ENCODE results near the gene RBMY1D. TPM values are rescaled to one million over a fixed set of nuclear protein-coding genes. Genes with fewer than 3 reads are reported as not detected.
"Not testable (repeated sequence)": the region's sequence is repeated elsewhere in the genome, so short reads cannot be mapped to it uniquely, and the experiment has no call there.

RBMY1D gene
- total RNA-seq, result not detected

DNA sequence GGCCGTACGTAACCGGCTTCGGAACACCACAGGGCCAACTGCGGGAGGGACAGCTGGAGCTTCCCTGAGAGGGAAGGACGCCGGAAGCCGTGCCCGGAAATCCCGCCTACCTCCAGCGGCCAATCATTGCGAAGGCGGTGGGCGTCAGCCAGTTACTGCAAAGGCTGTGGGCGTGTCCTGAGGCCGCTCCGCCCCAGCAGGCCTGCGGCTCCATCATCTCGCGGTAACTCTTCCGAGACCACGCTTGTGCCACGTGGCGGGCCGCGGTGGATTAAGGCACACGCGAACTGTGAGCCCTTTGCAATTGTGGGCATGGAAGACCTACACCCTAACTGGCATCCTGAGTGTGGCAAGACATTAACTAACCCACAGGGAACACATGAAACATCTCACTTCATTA lies at the start of gene RBMY1D:
RBMY1D (minus strand) TSS at position 101 of the 400 bp plus-strand sequence. CDS start 2,013 bp downstream, outside the sequence.
- H3K4me1 ChIP-seq (ENCODE audit: insufficient read depth, low read length); H3K4me3 ChIP-seq (ENCODE audit: low read length); H3K27me3 ChIP-seq (ENCODE audit: insufficient read depth, low read length); H3K9me3 ChIP-seq (ENCODE audit: low read depth, low read length): not testable (repeated sequence)

DNA sequence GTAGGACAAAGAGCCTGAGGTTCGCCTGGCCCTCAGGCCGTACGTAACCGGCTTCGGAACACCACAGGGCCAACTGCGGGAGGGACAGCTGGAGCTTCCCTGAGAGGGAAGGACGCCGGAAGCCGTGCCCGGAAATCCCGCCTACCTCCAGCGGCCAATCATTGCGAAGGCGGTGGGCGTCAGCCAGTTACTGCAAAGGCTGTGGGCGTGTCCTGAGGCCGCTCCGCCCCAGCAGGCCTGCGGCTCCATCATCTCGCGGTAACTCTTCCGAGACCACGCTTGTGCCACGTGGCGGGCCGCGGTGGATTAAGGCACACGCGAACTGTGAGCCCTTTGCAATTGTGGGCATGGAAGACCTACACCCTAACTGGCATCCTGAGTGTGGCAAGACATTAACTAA lies 23.6 kb upstream of the RBMY1D start, which contains the start of gene RBMY1E:
RBMY1E (minus strand) TSS at position 101 of the 400 bp plus-strand sequence. CDS start 1,978 bp downstream, outside the sequence.
- H3K9me3 ChIP-seq (ENCODE audit: low read depth, low read length); H3K4me3 ChIP-seq (ENCODE audit: low read length); H3K27me3 ChIP-seq (ENCODE audit: insufficient read depth, low read length); H3K4me1 ChIP-seq (ENCODE audit: insufficient read depth, low read length): not testable (repeated sequence)

DNA sequence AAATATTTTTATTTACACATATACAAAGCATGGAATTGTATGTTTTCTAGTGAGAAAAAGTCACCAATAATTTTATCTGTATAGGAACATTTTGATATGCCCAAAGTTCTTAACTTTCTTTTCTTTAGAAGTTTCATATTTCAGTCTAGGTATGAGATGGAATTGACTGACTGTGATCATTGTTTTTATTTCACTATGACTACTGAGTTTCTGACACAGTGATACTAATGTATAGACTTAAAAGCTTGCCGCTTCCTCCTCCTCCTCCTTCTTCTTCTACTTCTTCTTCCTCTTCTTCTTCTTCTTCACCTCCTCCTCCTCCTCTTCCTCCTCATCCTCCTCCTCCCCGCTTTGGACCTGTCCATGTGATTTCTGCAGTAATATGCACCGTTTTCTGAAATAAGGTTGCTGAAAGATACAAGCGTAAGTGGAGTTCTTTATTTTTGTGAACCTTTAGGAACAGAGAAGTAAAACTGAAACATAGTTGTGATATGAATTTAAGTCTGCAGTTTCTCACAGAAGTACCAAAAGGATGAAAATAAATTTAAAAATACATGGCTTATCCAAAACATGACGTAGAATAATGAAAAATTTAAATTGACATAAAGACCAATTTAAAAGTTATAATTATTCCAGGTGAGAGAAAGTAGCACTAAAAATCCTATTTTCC lies 24.8 kb downstream of the RBMY1D start:
- not testable (repeated sequence) for H3K9me3 ChIP-seq (ENCODE audit: low read depth, low read length); H3K4me1 ChIP-seq (ENCODE audit: insufficient read depth, low read length); H3K27me3 ChIP-seq (ENCODE audit: insufficient read depth, low read length); H3K4me3 ChIP-seq (ENCODE audit: low read length)

DNA sequence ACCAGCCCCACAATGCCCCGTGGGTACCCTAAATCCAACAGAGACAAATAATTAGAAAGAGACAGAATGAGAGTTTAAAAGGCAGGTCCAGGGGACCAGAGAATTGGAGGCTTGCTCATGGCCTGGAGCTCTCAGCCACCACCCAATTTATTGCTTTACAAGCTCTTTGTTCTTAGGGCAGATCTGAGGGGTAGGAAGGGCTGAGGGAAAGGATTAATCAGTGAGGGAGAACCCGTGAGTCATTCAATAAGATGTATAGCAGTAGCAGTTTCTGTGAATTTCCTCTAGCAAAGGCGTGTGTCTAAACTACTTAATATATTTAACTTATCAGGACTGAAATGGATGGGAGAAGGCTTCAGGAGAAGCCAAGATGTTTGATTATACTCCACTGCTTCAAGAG lies 48.8 kb downstream of the RBMY1D start:
- no peaks in the 10 kb centered on the region for H3K27me3 ChIP-seq (ENCODE audit: insufficient read depth, low read length)
- no peaks in the 10 kb centered on the region for H3K9me3 ChIP-seq (ENCODE audit: low read depth, low read length)
- no peaks in the 10 kb centered on the region for H3K4me1 ChIP-seq (ENCODE audit: insufficient read depth, low read length)
- H3K4me3 ChIP-seq (ENCODE audit: low read length), result no peak overlapping the region

DNA sequence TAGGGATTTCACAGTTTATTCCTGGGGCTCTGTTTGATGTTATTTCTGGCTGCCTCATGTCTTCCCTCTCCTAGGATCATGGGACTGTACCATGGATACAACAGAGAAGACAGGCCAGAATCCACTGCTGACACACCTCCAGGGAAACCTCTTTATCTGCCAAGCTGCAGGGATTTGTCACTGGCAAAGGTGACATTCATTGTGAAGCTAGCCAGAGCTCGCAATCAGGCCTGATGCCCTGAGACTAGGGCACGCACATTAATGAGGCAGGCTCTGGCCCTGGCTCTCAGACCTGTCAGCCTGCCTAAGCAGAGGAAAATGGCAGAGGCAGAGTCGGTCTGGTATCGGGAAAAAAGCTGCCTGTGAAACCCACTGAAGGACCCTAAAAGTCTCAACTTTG lies 52.2 kb downstream of the RBMY1D start:
- Histone ChIP-seq H3K27me3 (ENCODE audit: insufficient read depth, low read length) (no peaks in the 10 kb centered on the region), H3K4me1 (ENCODE audit: insufficient read depth, low read length) (no peaks in the 10 kb centered on the region), H3K4me3 (ENCODE audit: low read length) (no peak overlapping the region), H3K9me3 (ENCODE audit: low read depth, low read length) (no peaks in the 10 kb centered on the region)

DNA sequence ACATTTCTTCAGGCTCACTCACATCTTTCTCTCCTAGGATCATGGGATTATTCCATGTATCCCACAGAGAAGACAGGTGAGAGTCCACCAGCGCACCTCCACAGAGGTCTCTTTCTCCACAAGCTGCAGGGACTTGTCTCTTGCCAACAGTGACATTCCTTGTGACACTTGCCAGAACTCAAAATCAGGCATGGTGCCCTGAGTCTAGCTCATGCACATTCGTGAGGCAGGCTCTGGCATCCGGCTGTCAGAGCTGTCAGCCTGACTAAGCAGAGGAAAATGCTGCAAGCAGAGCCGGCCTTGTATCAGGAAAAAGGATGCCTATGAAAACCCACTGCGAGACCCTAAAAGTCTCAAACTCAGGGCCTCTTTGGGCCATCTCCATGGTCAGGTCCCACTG lies 54.8 kb downstream of the RBMY1D start:
- Histone ChIP-seq H3K9me3 (ENCODE audit: low read depth, low read length) (no peaks in the 10 kb centered on the region), H3K4me3 (ENCODE audit: low read length) (no peak overlapping the region), H3K4me1 (ENCODE audit: insufficient read depth, low read length) (no peaks in the 10 kb centered on the region), H3K27me3 (ENCODE audit: insufficient read depth, low read length) (no peaks in the 10 kb centered on the region)

DNA sequence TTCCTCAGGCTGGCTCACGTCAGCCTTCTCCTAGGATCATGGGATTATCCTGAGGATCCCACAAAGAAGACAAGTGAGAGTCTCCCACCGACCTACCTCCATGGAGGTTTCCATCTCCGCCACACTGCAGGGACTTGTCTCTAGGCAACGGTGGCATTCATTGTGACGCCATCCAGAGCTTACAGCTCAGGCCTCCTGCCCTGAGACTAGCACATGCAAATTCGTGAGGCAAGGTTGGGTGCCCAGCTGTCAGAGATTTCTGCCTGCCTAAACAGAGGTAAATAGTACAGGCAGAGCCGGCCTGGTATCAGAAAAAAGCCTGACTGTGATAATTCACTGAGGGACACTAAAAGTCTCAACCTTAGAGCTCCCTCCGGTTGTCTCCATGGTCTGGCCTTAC lies 58.0 kb downstream of the RBMY1D start:
- Histone ChIP-seq H3K4me1 (ENCODE audit: insufficient read depth, low read length) (no peaks in the 10 kb centered on the region), H3K9me3 (ENCODE audit: low read depth, low read length) (no peaks in the 10 kb centered on the region), H3K4me3 (ENCODE audit: low read length) (no peak overlapping the region), H3K27me3 (ENCODE audit: insufficient read depth, low read length) (no peaks in the 10 kb centered on the region)

DNA sequence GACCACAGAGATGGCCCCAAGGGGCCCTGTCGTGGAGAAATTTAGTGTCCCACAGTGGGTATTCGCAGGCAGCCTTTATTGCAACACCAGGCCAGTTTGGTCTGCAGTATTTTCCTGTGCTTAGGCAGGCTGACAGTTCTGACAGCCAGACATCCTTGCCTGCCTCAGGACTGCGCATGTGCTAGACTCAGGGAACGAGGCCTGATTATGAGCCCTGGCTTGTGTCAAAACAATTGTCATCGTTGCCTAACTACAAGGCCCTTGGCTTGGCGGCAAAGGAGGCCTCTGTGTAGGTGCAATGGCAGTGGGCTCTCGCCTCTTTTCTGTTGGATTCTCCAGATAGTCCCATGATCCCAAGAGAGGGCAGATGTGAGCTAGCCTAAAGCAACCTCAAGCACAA lies 59.3 kb downstream of the RBMY1D start:
- Histone ChIP-seq H3K4me1 (ENCODE audit: insufficient read depth, low read length) (no peaks in the 10 kb centered on the region), H3K9me3 (ENCODE audit: low read depth, low read length) (no peaks in the 10 kb centered on the region), H3K4me3 (ENCODE audit: low read length) (no peak overlapping the region), H3K27me3 (ENCODE audit: insufficient read depth, low read length) (no peaks in the 10 kb centered on the region)

Other genes starting within 250 kb of the RBMY1D start
- gene RBMY1E, start 23.5 kb upstream of the RBMY1D start, total RNA-seq, result not detected